Tibial artery (tissue), 4 donors: Measurements from ENCODE around the gene CS.

Experiments used
- DNase-seq, 2 donors: peaks; one replicate each; pipeline ENCODE4 v3.0.0-alpha.2; 2019
- H3K27ac ChIP-seq, 2 donors: fragments of 200-600 bp; sonication (generic) in 1 of 2; 1 replicate in 1 of 2; 2 replicates in 1 of 2; pipeline ENCODE4 v1.5.1; 2018 to 2019; ENCODE audit warnings: mild to moderate bottlenecking in 1 of 2
- H3K27me3 ChIP-seq, 2 donors: fragments of 200-600 bp; sonication (generic) in 1 of 2; one replicate each; pipeline versions ENCODE4 v1.5.1 to v1.6.0; 2016 to 2019
- H3K36me3 ChIP-seq, 3 donors: fragments of 200-600 bp; sonication (generic) in 2 of 3; one replicate each; pipeline ENCODE4 v1.5.1; 2016 to 2019; ENCODE audit warnings: mild to moderate bottlenecking in 2 of 3
- H3K4me1 ChIP-seq, 4 donors: fragments of 200-600 bp; sonication (generic) in 2 of 4; 1 replicate in 3 of 4; 2 replicates in 1 of 4; pipeline ENCODE4 v1.5.1; 2016 to 2019
- H3K4me3 ChIP-seq, 2 donors: fragments of 200-600 bp; sonication (generic) in 1 of 2; 1 replicate in 1 of 2; 2 replicates in 1 of 2; pipeline ENCODE4 v1.5.1; 2018 to 2019; ENCODE audit warnings: mild to moderate bottlenecking in 2 of 2
- H3K9me3 ChIP-seq, 3 donors: fragments of 200-600 bp; sonication (generic) in 1 of 3; one replicate each; pipeline ENCODE4 v1.5.1; 2016 to 2019
- CTCF ChIP-seq, 2 experiments: fragments of 200-600 bp in 1 of 2; fragments of 450-650 bp in 1 of 2; IDR thresholded peaks; one replicate each; pipeline ENCODE4 v1.5.1; 2017 to 2019; ENCODE audit warnings: antibody characterized with exemption in 2 of 2, mild to moderate bottlenecking in 1 of 2, moderate library complexity in 1 of 2
- intact Hi-C: fragments of 100-400 bp; cut with DNase I; formaldehyde crosslinking; loops from one replicate; pipeline ENCODE4 v1.15.0; 2023; ENCODE audit warnings: low total_unique reads

The CS gene

GRCh38 chr12:56315249-56315621, 15.1 kb upstream of the CS start:
- intact Hi-C loops, result no loop called here
- Histone ChIP-seq H3K27me3 (no peaks in the 10 kb centered on the region), H3K4me3 (peak overlapping the region; percentile 64 to 77), H3K36me3 (peaks cover 0 to 59% (median 26%) of the 10 kb centered on the region in 3 donors), H3K27ac (peak overlapping the region; percentile 85 to 91), H3K4me1 (peaks cover 0 to 17% (median 15%) of the 10 kb centered on the region in 4 donors), H3K9me3 (no peaks in the 10 kb centered on the region)
- no peak for DNase-seq
- no peak for TF ChIP-seq CTCF (IDR thresholded peaks at IDR 0.05)

GRCh38 chr12:56311003-56311402, 10.9 kb upstream of the CS start:
- Histone ChIP-seq H3K36me3 (peaks cover 7 to 72% (median 37%) of the 10 kb centered on the region in 3 donors), H3K27ac (no peak overlapping the region), H3K4me1 (peaks cover 0 to 11% (median 10%) of the 10 kb centered on the region in 4 donors), H3K27me3 (no peaks in the 10 kb centered on the region), H3K4me3 (no peak overlapping the region), H3K9me3 (no peaks in the 10 kb centered on the region)
- no peak for TF ChIP-seq CTCF (IDR thresholded peaks at IDR 0.05)
- intact Hi-C loops, result no loop called here
- DNase-seq, result no peak

- no peaks in the 10 kb centered on the region for H3K27me3 ChIP-seq
- H3K27ac ChIP-seq, result no peak overlapping the region
- peaks cover 7 to 90% (median 37%) of the 10 kb centered on the region in 3 donors for H3K36me3 ChIP-seq
- H3K4me1 ChIP-seq, result no peaks in the 10 kb centered on the region
- DNase-seq, result no peak
- no peaks in the 10 kb centered on the region for H3K9me3 ChIP-seq
- intact Hi-C loops, result no loop called here
- no peak for TF ChIP-seq CTCF (IDR thresholded peaks at IDR 0.05)
- H3K4me3 ChIP-seq, result no peak overlapping the region
These were observed 8.6 kb upstream of the CS start for GRCh38 chr12:56308714-56309113.

GRCh38 chr12:56307221-56307965, 7.3 kb upstream of the CS start:
- H3K4me3 ChIP-seq, result no peak overlapping the region
- H3K36me3 ChIP-seq, result peaks cover 7 to 81% (median 37%) of the 10 kb centered on the region in 3 donors
- intact Hi-C loops, result no loop called here
- peaks cover 0 to under 1% (median 0%) of the 10 kb centered on the region in 4 donors for H3K4me1 ChIP-seq
- TF ChIP-seq CTCF (IDR thresholded peaks at IDR 0.05), result no peak
- no peak for DNase-seq
- H3K27me3 ChIP-seq, result no peaks in the 10 kb centered on the region
- no peak overlapping the region for H3K27ac ChIP-seq
- no peaks in the 10 kb centered on the region for H3K9me3 ChIP-seq

- no peak for DNase-seq
- no peak overlapping the region for H3K4me3 ChIP-seq
- H3K36me3 ChIP-seq, result peaks cover 7 to 57% (median 25%) of the 10 kb centered on the region in 3 donors
- no peaks in the 10 kb centered on the region for H3K27me3 ChIP-seq
- no peak for TF ChIP-seq CTCF (IDR thresholded peaks at IDR 0.05)
- H3K27ac ChIP-seq, result no peak overlapping the region
- no peaks in the 10 kb centered on the region for H3K9me3 ChIP-seq
- intact Hi-C loops, result no loop called here
- peaks cover 0 to 17% (median 9%) of the 10 kb centered on the region in 4 donors for H3K4me1 ChIP-seq
These were observed 4.9 kb upstream of the CS start for GRCh38 chr12:56304872-56305590.
